ENCODE measurements around the gene PPP2R3B. TPM values are rescaled to one million over a fixed set of nuclear protein-coding genes. Genes with fewer than 3 reads are reported as not detected.

PPP2R3B gene
- total RNA-seq, 1 experiment from 2014 or later: 19.1 TPM

DNA sequence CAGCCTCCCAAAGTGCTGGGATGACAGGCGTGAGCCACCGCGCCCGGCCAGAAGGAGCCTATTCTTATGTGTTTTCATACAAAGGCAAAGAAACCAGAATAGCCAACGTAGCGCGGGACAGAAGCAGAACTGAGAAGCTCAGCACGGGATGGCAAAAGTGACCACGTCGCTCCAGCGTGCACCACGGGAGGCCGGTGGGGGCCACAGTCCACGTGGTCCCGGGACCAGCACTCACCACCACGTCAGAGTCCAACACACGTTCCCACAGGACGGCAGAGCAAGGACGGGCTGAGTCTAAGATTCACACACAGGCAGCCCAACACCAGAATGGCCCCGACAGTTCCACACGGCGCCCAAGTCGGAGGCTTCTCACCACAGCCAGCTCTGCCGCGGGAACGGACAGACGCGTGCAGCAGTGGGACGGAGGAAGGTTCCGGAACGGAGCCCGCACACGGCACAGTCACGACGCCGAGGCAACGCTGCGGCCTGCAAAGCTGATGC is 49.3 kb downstream of the PPP2R3B start:
- ATAC-seq: no peak

More for the DNA sequence above, 49.3 kb downstream of the PPP2R3B start:
- H3K36me3 ChIP-seq (ENCODE audit: control insufficient read depth in 1 of 2, insufficient read depth in 2 of 2, low read length in 2 of 2): no peaks in the 10 kb centered on the region
- no peaks in the 10 kb centered on the region for H4K20me1 ChIP-seq (ENCODE audit: insufficient read depth)
- no peaks in the 10 kb centered on the region for H3K9me2 ChIP-seq (ENCODE audit: insufficient read depth)
- no TSS peak for BruUV-seq (replicated peaks)
- no peaks in the 10 kb centered on the region for H3K4me1 ChIP-seq (ENCODE audit: control insufficient read depth in 1 of 2, insufficient read depth in 2 of 2, low read length in 2 of 2)
- ChIA-PET CTCF (no interaction called here), POLR2A (no interaction called here), RAD21 (ENCODE audit: low non-redundant PET in 1 of 2, low total read pairs in 2 of 2, uncharacterized antibody in 2 of 2, unreplicated experiment in 2 of 2) (no interaction called here)
- no peaks in the 10 kb centered on the region for H3K79me2 ChIP-seq (ENCODE audit: insufficient read depth, low read length)
- H3K4me2 ChIP-seq (ENCODE audit: low read length): no peak overlapping the region
- no peaks in the 10 kb centered on the region for H3K9me3 ChIP-seq (ENCODE audit: control insufficient read depth in 1 of 2, insufficient read depth in 1 of 2, low read depth in 1 of 2, low read length in 2 of 2)
- no peak overlapping the region for H3K27ac ChIP-seq (ENCODE audit: low read depth, low read length)
- no peak overlapping the region for H3K9ac ChIP-seq (ENCODE audit: low read length)
- no peak for DNase-seq (ENCODE audit: low read depth, low spot score)
- no peaks in the 10 kb centered on the region for H3K27me3 ChIP-seq (ENCODE audit: insufficient read depth, low read length)
- no peak overlapping the region for H2AFZ ChIP-seq (ENCODE audit: low read depth, low read length, poor library complexity, severe bottlenecking)
- intact Hi-C loops (cut with micrococcal nuclease): no loop called here
- H3K4me3 ChIP-seq (replicated peaks in 1 of 2; ENCODE audit: low read depth in 1 of 2, low read length in 2 of 2): no peak overlapping the region
- TF ChIP-seq, protein P1, sequence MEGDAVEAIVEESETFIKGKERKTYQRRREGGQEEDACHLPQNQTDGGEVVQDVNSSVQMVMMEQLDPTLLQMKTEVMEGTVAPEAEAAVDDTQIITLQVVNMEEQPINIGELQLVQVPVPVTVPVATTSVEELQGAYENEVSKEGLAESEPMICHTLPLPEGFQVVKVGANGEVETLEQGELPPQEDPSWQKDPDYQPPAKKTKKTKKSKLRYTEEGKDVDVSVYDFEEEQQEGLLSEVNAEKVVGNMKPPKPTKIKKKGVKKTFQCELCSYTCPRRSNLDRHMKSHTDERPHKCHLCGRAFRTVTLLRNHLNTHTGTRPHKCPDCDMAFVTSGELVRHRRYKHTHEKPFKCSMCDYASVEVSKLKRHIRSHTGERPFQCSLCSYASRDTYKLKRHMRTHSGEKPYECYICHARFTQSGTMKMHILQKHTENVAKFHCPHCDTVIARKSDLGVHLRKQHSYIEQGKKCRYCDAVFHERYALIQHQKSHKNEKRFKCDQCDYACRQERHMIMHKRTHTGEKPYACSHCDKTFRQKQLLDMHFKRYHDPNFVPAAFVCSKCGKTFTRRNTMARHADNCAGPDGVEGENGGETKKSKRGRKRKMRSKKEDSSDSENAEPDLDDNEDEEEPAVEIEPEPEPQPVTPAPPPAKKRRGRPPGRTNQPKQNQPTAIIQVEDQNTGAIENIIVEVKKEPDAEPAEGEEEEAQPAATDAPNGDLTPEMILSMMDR (IDR thresholded peaks at IDR 0.05 in 2 of 3, conservative IDR thresholded peaks at IDR 0.05 in 1 of 3; ENCODE audit: borderline replicate concordance in 1 of 3, insufficient read depth in 1 of 3, low read depth in 2 of 3, low read length in 2 of 3): no peak
- TF ChIP-seq JUND (IDR thresholded peaks at IDR 0.05) (no peak), POLR2A (IDR thresholded peaks at IDR 0.05; ENCODE audit: borderline replicate concordance, extremely low read depth, insufficient read depth, insufficient read length) (no peak), POLR2AphosphoS5 (IDR thresholded peaks at IDR 0.05; ENCODE audit: low read depth, low read length) (no peak), TCF7L2 (IDR thresholded peaks at IDR 0.05; ENCODE audit: borderline replicate concordance, extremely low read depth, insufficient read depth, insufficient read length) (no peak), EZH2phosphoT487 (IDR thresholded peaks at IDR 0.05; ENCODE audit: borderline replicate concordance) (no peak), EGR1 (IDR thresholded peaks at IDR 0.05; ENCODE audit: low read depth) (no peak), SRF (IDR thresholded peaks at IDR 0.05; ENCODE audit: low read depth) (no peak), YY1 (IDR thresholded peaks at IDR 0.05; ENCODE audit: extremely low read depth, insufficient replicate concordance, low read depth, low read length) (no peak), ZNF274 (IDR thresholded peaks at IDR 0.05; ENCODE audit: low read depth, low read length) (no peak), FOSL1 (IDR thresholded peaks at IDR 0.05; ENCODE audit: low read depth) (no peak)
- TF ChIP-seq, protein P2, sequence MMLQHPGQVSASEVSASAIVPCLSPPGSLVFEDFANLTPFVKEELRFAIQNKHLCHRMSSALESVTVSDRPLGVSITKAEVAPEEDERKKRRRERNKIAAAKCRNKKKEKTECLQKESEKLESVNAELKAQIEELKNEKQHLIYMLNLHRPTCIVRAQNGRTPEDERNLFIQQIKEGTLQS (IDR thresholded peaks at IDR 0.05): no peak
- TF ChIP-seq, protein P3, sequence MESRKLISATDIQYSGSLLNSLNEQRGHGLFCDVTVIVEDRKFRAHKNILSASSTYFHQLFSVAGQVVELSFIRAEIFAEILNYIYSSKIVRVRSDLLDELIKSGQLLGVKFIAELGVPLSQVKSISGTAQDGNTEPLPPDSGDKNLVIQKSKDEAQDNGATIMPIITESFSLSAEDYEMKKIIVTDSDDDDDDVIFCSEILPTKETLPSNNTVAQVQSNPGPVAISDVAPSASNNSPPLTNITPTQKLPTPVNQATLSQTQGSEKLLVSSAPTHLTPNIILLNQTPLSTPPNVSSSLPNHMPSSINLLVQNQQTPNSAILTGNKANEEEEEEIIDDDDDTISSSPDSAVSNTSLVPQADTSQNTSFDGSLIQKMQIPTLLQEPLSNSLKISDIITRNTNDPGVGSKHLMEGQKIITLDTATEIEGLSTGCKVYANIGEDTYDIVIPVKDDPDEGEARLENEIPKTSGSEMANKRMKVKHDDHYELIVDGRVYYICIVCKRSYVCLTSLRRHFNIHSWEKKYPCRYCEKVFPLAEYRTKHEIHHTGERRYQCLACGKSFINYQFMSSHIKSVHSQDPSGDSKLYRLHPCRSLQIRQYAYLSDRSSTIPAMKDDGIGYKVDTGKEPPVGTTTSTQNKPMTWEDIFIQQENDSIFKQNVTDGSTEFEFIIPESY (IDR thresholded peaks at IDR 0.05; ENCODE audit: extremely low read depth, insufficient replicate concordance, low read length): no peak

Measured in HCT116 (cell line).